ENCODE results near the gene GREM2.

- no peak for TF ChIP-seq POLR2A (IDR thresholded peaks at IDR 0.05)
- no peak for TF ChIP-seq CTCF (IDR thresholded peaks at IDR 0.05)
Observed at GRCh38 chr1:240511789-240512188, 100.2 kb downstream of the GREM2 start.

All from prostate gland (tissue), 2 donors.